Measurements from ENCODE around the gene LHFPL2. TPM values are rescaled to one million over a fixed set of nuclear protein-coding genes. Genes with fewer than 3 reads are reported as not detected.

LHFPL2 gene
- total and polyA plus RNA-seq, 3 donors from 2014 or later = 24.8 to 48.6 (median 42.8) TPM

DNA sequence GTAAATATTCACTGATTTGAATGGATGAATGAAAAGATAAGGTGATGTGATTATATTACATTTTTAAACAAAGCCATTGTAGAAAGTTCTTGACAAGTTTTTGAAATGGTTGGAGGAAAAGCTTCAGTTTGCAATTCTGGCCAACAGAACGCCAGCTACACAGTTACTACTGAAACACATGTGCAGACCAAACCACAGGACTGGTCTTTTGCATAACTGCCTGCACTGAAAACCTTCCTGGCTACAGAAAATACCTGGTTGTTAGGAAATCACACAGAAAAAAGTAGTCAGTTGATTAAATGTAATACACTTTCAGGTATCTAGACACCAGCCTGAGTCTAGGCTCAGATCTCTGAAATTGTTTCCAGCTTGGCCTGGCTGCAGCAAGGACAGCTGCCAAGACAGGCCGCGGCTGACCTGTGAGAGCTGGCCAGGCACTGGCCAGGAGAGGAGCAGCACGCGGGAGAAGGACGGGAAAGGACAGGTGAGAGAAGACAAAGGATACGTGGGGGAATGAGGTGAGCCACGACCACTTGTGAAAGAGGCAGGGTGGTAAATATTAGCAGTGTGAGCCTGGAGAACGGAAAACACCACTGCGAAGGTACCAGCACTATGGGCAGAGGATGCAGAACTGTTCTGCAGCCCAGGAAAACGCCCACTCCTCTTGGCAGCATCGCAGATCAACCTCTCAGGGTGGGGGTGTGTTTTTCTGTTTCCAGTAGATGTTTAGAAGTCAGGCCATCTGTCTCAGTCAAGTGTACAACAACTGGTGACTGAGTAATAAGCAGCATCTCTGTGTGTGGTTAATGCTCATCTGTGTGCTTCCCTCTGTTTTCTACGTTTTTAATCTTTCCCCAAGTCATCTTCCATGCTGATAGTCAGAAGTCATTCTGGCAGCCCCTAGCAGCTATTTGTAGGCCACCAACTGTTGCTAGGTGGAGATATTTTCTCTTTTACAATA, 150.7 kb downstream of the LHFPL2 start:
- intact Hi-C loops (cut with DNase I; ENCODE audit: low total_unique reads) = no loop called here
- H3K4me3 ChIP-seq = no peak overlapping the region
- TF ChIP-seq POLR2A (IDR thresholded peaks at IDR 0.05) = no peak
- TF ChIP-seq, protein P1, sequence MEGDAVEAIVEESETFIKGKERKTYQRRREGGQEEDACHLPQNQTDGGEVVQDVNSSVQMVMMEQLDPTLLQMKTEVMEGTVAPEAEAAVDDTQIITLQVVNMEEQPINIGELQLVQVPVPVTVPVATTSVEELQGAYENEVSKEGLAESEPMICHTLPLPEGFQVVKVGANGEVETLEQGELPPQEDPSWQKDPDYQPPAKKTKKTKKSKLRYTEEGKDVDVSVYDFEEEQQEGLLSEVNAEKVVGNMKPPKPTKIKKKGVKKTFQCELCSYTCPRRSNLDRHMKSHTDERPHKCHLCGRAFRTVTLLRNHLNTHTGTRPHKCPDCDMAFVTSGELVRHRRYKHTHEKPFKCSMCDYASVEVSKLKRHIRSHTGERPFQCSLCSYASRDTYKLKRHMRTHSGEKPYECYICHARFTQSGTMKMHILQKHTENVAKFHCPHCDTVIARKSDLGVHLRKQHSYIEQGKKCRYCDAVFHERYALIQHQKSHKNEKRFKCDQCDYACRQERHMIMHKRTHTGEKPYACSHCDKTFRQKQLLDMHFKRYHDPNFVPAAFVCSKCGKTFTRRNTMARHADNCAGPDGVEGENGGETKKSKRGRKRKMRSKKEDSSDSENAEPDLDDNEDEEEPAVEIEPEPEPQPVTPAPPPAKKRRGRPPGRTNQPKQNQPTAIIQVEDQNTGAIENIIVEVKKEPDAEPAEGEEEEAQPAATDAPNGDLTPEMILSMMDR (IDR thresholded peaks at IDR 0.05) = no peak
- H3K27ac ChIP-seq = no peak overlapping the region
- H3K36me3 ChIP-seq (ENCODE audit: low read depth, missing control alignments) = no peaks in the 10 kb centered on the region
- H3K27me3 ChIP-seq = no peaks in the 10 kb centered on the region
- H3K4me1 ChIP-seq = peaks cover 18% of the 10 kb centered on the region
- DNase-seq = peak; percentile 57
- H3K9me3 ChIP-seq = no peaks in the 10 kb centered on the region
- 54 to 62% methylated on average over 13 of the region's 13 CpGs for WGBS, 2 donors

DNA sequence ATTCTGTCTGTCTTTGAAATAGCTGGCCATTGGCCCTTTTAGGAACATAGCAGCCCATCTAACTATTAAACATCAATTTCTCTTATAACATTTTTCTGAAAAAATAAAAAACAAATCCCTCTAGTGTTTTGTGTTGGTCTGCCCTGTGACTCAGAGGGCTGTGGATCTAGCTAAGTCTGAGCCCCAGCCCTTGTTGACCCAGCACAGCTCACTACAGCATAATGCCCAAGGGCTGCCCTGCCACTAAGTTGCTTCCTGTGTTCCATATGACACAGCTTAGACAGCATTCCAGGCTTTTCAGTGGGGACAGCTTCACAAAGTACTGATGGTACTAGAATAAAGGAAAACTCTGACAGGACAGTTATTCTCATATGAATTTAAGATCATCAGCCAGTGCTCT, 152.2 kb downstream of the LHFPL2 start:
- Histone ChIP-seq H3K4me3 (no peak overlapping the region), H3K27ac (no peak overlapping the region), H3K9me3 (no peaks in the 10 kb centered on the region), H3K4me1 (peaks cover 7% of the 10 kb centered on the region), H3K36me3 (ENCODE audit: low read depth, missing control alignments) (no peaks in the 10 kb centered on the region), H3K27me3 (no peaks in the 10 kb centered on the region)
- TF ChIP-seq POLR2A (IDR thresholded peaks at IDR 0.05) = no peak
- TF ChIP-seq, protein P1 (IDR thresholded peaks at IDR 0.05) = no peak
- no peak for DNase-seq
- intact Hi-C loops (cut with DNase I; ENCODE audit: low total_unique reads) = no loop called here

DNA sequence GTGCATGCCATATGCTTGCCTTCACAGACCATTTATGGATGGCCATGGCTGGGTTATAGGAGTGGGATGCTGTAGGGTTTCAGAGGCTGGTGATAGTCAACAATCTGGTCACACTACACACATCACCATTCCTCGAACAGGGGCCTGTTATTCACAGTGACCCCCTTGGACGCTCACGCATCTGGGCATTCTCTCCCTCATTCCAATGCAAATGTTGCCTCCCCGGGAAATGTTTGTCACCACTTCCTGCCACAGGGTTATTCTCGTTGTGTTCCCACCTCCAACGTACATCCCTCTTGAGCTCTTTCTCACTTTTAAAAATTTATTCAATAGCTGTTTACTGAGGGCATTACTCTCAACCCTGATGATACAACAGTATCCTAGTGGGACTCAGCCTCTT, 152.8 kb downstream of the LHFPL2 start:
- peaks cover 7% of the 10 kb centered on the region for H3K4me1 ChIP-seq
- intact Hi-C loops (cut with DNase I; ENCODE audit: low total_unique reads) = no loop called here
- no peaks in the 10 kb centered on the region for H3K9me3 ChIP-seq

DNA sequence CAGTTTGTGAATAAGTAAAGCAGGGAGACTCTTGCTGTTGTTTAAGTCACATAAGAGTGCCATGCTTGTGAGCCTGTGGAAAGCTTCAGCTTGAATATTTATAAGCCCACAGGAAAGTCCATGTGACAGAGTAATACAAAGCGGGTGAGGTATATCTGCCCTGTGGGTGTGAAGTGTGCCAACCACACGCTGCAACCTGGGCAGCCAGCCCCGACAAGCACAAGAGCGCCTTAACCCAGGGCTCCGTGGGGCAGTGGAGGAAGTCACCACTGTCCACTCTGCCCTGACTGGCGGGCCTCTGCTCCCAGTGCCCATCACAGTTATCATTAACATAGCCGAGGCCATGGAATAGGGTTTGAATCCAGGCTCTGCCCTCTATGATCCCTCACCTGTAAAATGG, 155.9 kb downstream of the LHFPL2 start:
- intact Hi-C loops (cut with DNase I; ENCODE audit: low total_unique reads) = no loop called here
- Histone ChIP-seq H3K36me3 (ENCODE audit: low read depth, missing control alignments) (no peaks in the 10 kb centered on the region), H3K27ac (no peak overlapping the region)

More for the DNA sequence above, 152.8 kb downstream of the LHFPL2 start:
- no peak for DNase-seq
- TF ChIP-seq, protein P1 (IDR thresholded peaks at IDR 0.05) = no peak
- TF ChIP-seq POLR2A (IDR thresholded peaks at IDR 0.05) = no peak
- Histone ChIP-seq H3K36me3 (ENCODE audit: low read depth, missing control alignments) (no peaks in the 10 kb centered on the region), H3K4me3 (no peak overlapping the region), H3K27ac (no peak overlapping the region), H3K27me3 (no peaks in the 10 kb centered on the region)
- 72 to 79% methylated on average over 6 of the region's 6 CpGs for WGBS, 2 donors

More for the DNA sequence above, 155.9 kb downstream of the LHFPL2 start:
- WGBS, 2 donors = 85 to 89% methylated on average over 6 to 7 of the region's 7 CpGs
- Histone ChIP-seq H3K4me1 (peaks cover 7% of the 10 kb centered on the region), H3K9me3 (no peaks in the 10 kb centered on the region), H3K27me3 (no peaks in the 10 kb centered on the region), H3K4me3 (no peak overlapping the region)
- no peak for DNase-seq
- TF ChIP-seq, protein P1 (IDR thresholded peaks at IDR 0.05) = no peak
- no peak for TF ChIP-seq POLR2A (IDR thresholded peaks at IDR 0.05)

Data from testis (tissue), 3 donors.